HepG2 (cell line): ENCODE data around the gene STARD10. TPM values are rescaled to one million over a fixed set of nuclear protein-coding genes. Genes with fewer than 3 reads are reported as not detected.

Experiments used
- ATAC-seq: fragments of 200-7000 bp; cut with Tn5 transposase; 3 replicates; pipeline ENCODE4 v1.9.1; 2020; ENCODE audit warnings: mild to moderate bottlenecking, moderate library complexity
- BruUV-seq: library from RNA; stranded (reverse); fragments of 400-500 nt; replicated peaks from 2 replicates; lab custom pipeline; 2021; lab: Mats Ljungman, UMichigan
- CTCF ChIA-PET: fragments of 300-600 bp; formaldehyde crosslinking; extraction: SDS; loops from one replicate; lab custom pipeline; 2021; ENCODE audit warnings: low total read pairs, inconsistent platforms, low intra/inter-chr PET ratio; lab: Yijun Ruan, JAX
- POLR2A ChIA-PET: fragments of 350-600 bp; sonication (Branson Sonifier 250); formaldehyde crosslinking; loops from one replicate; lab custom pipeline; 2020; ENCODE audit warnings: antibody characterized with exemption, inconsistent platforms; lab: Yijun Ruan, JAX
- DNase-seq: peaks from one replicate; pipeline ENCODE4 v3.0.0-alpha.2; 2015; ENCODE audit warnings: low spot score
- FAIRE-seq: peaks from 3 replicates; lab custom pipeline; 2011; peaks lifted over from hg19 to GRCh38; lab: Jason Lieb, UNC
- H2AFZ ChIP-seq: one replicate; pipeline ENCODE4 v1.6.1; 2011; ENCODE audit warnings: low read length, inconsistent platforms
- H3K27ac ChIP-seq: fragments of 300-600 bp; 3 replicates; pipeline ENCODE4 v1.8.0; 2011; ENCODE audit warnings: mixed run types, mild to moderate bottlenecking, mixed read lengths, low read length, inconsistent platforms; ENCODE audit not compliant: insufficient read depth; ENCODE audit errors: extremely low read length
- H3K27me3 ChIP-seq, 2 experiments: fragments of 200-600 bp in 1 of 2; 2 replicates in 1 of 2; 3 replicates in 1 of 2; pipeline versions ENCODE4 v1.6.0 to v1.8.0; 2011; ENCODE audit warnings: low read length in 2 of 2, mild to moderate bottlenecking in 2 of 2, moderate library complexity in 2 of 2, inconsistent platforms in 1 of 2; ENCODE audit not compliant: insufficient read depth in 2 of 2, control insufficient read depth in 1 of 2
- H3K36me3 ChIP-seq, 2 experiments: fragments of 200-600 bp in 1 of 2; replicated peaks in 1 of 2; 2 replicates in 1 of 2; 3 replicates in 1 of 2; pipeline versions ENCODE4 v1.5.1 to v1.8.0; 2011; ENCODE audit warnings: low read length in 2 of 2, inconsistent platforms in 1 of 2; ENCODE audit not compliant: insufficient read depth in 2 of 2, control insufficient read depth in 1 of 2
- H3K4me1 ChIP-seq: 2 replicates; pipeline ENCODE4 v1.5.1; 2012; ENCODE audit warnings: low read length, inconsistent platforms; ENCODE audit not compliant: insufficient read depth
- H3K4me2 ChIP-seq: 2 replicates; pipeline ENCODE4 v1.6.0; 2011; ENCODE audit warnings: low read depth, low read length, inconsistent platforms
- H3K4me3 ChIP-seq, 3 experiments: fragments of 200-600 bp in 1 of 3; sonication (generic), shearing (Covaris generic) in 1 of 3; replicated peaks in 1 of 3; 2 replicates each; pipeline ENCODE4 v1.5.1; 2011 to 2016; ENCODE audit warnings: low read length in 3 of 3, inconsistent platforms in 2 of 3, low read depth in 2 of 3, mild to moderate bottlenecking in 2 of 3, control low read depth in 1 of 3, mixed read lengths in 1 of 3; ENCODE audit not compliant: insufficient read depth in 1 of 3
- H3K79me2 ChIP-seq: one replicate; pipeline ENCODE4 v1.6.1; 2011; ENCODE audit warnings: low read length, inconsistent platforms; ENCODE audit not compliant: insufficient read depth
- H3K9ac ChIP-seq: 2 replicates; pipeline ENCODE4 v1.6.0; 2011; ENCODE audit warnings: mild to moderate bottlenecking, low read depth, low read length, inconsistent platforms; ENCODE audit not compliant: insufficient read depth
- H3K9me3 ChIP-seq: 2 replicates; pipeline ENCODE4 v1.5.1; 2012; ENCODE audit warnings: mild to moderate bottlenecking, low read length
- H4K20me1 ChIP-seq: 2 replicates; pipeline ENCODE4 v1.6.0; 2011; ENCODE audit warnings: inconsistent platforms, mild to moderate bottlenecking, low read length, moderate library complexity; ENCODE audit not compliant: insufficient read depth
- ARID4A ChIP-seq: sonication (generic); formaldehyde crosslinking; IDR thresholded peaks from 2 replicates; pipeline ENCODE4 v1.5.0; 2020; ENCODE audit warnings: mild to moderate bottlenecking, missing genetic modification reagents, borderline replicate concordance
- CEBPB ChIP-seq: IDR thresholded peaks from 2 replicates; pipeline ENCODE4 v1.6.1; 2011; ENCODE audit warnings: low read depth, low read length, improper control_type of control experiment, borderline replicate concordance
- GLMP ChIP-seq: sonication (generic); formaldehyde crosslinking; IDR thresholded peaks from 2 replicates; pipeline ENCODE4 v1.9.0; 2021; ENCODE audit warnings: missing genetic modification reagents, mild to moderate bottlenecking, borderline replicate concordance
- HNF4A ChIP-seq: sonication (generic); formaldehyde crosslinking; IDR thresholded peaks from 2 replicates; pipeline ENCODE4 v1.4.0; 2020; ENCODE audit warnings: missing genetic modification reagents
- NR2F2 ChIP-seq: IDR thresholded peaks from 2 replicates; pipeline ENCODE4 v1.6.1; 2012; ENCODE audit warnings: low read depth, inconsistent platforms, borderline replicate concordance
- PCBP1 ChIP-seq: fragments of 200-400 bp; formaldehyde crosslinking; IDR thresholded peaks from 2 replicates; pipeline ENCODE4 v1.6.1; 2017; ENCODE audit warnings: mild to moderate bottlenecking, low read depth, low read length, borderline replicate concordance
- RXRA ChIP-seq: sonication (generic); formaldehyde crosslinking; IDR thresholded peaks from 2 replicates; pipeline ENCODE4 v1.5.1; 2020; ENCODE audit warnings: missing genetic modification reagents
- SMARCE1 ChIP-seq: fragments of 450-650 bp; IDR thresholded peaks from 2 replicates; pipeline ENCODE4 v1.6.1; 2017; ENCODE audit warnings: borderline replicate concordance
- SP140L ChIP-seq: sonication (generic); formaldehyde crosslinking; IDR thresholded peaks from 2 replicates; pipeline ENCODE4 v1.4.0; 2020; ENCODE audit warnings: missing genetic modification reagents, borderline replicate concordance
- ZFP41 ChIP-seq: sonication (generic); formaldehyde crosslinking; IDR thresholded peaks from 2 replicates; pipeline ENCODE4 v1.4.0; 2020; ENCODE audit warnings: mild to moderate bottlenecking, missing genetic modification reagents, borderline replicate concordance
- ZNF326 ChIP-seq: sonication (generic); formaldehyde crosslinking; IDR thresholded peaks from 2 replicates; pipeline ENCODE4 v1.4.0; 2020; ENCODE audit warnings: missing genetic modification reagents, borderline replicate concordance
- WGBS: methylation state at CpG from one replicate; pipeline ENCODE4 v1.1.6; 2017; ENCODE audit warnings: low lambda C conversion rate; 5-methylcytosine and 5-hydroxymethylcytosine counted together
- in situ Hi-C: cut with HindIII; loops from 2 replicates; pipeline ENCODE4 v1.10.0; 2017; ENCODE audit warnings: low pct_unique_long_range_greater_than_20kb; ENCODE audit not compliant: extremely low pct_ligation_motif_present
- intact Hi-C: fragments of 100-400 bp; cut with micrococcal nuclease; formaldehyde crosslinking; loops from one replicate; pipeline ENCODE4 v1.10.0; 2022; ENCODE audit not compliant: unreplicated experiment
- polyA plus RNA-seq, 8 experiments: library from polyadenylated mRNA; depleted of rRNA in 3 of 8; stranded (reverse) in 7 of 8; unstranded in 1 of 8; fragments of >200 nt; fragmentation: Illumina TruSeq in 4 of 8; extraction: Trizol in 4 of 8; gene quantifications; 2 replicates each; pipeline versions ENCODE4 v1.2.1 to v1.2.3, GENCODE V29; 2011 to 2016; ENCODE audit warnings: low read depth in 4 of 8, missing spikeins in 1 of 8, mixed read lengths in 1 of 8; ENCODE audit not compliant: insufficient read depth in 1 of 8
- total RNA-seq, 5 experiments: library from RNA; depleted of rRNA; stranded (reverse); fragments of >200 nt; fragmentation: Illumina TruSeq; extraction: Trizol; gene quantifications; 2 replicates each; pipeline ENCODE4 v1.2.3, GENCODE V29; 2016; ENCODE audit warnings: low read depth in 1 of 5

The STARD10 gene
- total and polyA plus RNA-seq, 2 of the 13 experiments (the other 11 are each of a cell fraction or from before 2014, with no cell fraction given): 260 to 341 TPM

- H3K4me1 ChIP-seq: no peaks in the 10 kb centered on the region
- no peak overlapping the region for H3K4me2 ChIP-seq
- H2AFZ ChIP-seq: no peak overlapping the region
- H3K27ac ChIP-seq: no peak overlapping the region
- BruUV-seq: no TSS peak
- CTCF ChIA-PET: no interaction called here
- no peaks in the 10 kb centered on the region for H3K79me2 ChIP-seq
- H3K27me3 ChIP-seq: no peaks in the 10 kb centered on the region
- H4K20me1 ChIP-seq: no peaks in the 10 kb centered on the region
- POLR2A ChIA-PET: interaction anchor here (0.6 kb wide), 1 partner anchor 832 kb away, joined by 4 read pairs; no protein-coding TSS in a partner anchor
- no peak for FAIRE-seq
- in situ Hi-C loops (no loop called here), intact Hi-C loops (no loop called here)
- no peak for ATAC-seq
- no peaks in the 10 kb centered on the region for H3K9me3 ChIP-seq
- TF ChIP-seq ZNF326 (CRISPR knock-in tag) (no peak), ZFP41 (no peak), CEBPB (0 out of 2 replicates have a peak, but pooled peaks have one; percentile 3), PCBP1 (no peak), SMARCE1 (no peak), HNF4A (CRISPR knock-in tag) (no peak)
- no peak overlapping the region for H3K9ac ChIP-seq
- WGBS: over 99% methylated on average over 4 of the region's 4 CpGs
- H3K36me3 ChIP-seq: peaks cover 44 to 88% of the 10 kb centered on the region in 2 experiments
- H3K4me3 ChIP-seq: no peak overlapping the region
- no peak for DNase-seq
These were observed 46.9 kb upstream of the STARD10 start for GRCh38 chr11:72840780-72841179.

- WGBS: 93% methylated on average over 4 of the region's 4 CpGs
- ChIA-PET POLR2A (no interaction called here), CTCF (no interaction called here)
- FAIRE-seq (no peak), DNase-seq (no peak), ATAC-seq (no peak)
- BruUV-seq: no TSS peak
- TF ChIP-seq ARID4A (no peak), RXRA (CRISPR knock-in tag) (no peak), SP140L (CRISPR knock-in tag) (no peak), NR2F2 (no peak), GLMP (CRISPR knock-in tag) (no peak)
- in situ Hi-C loops: no loop called here
- Histone ChIP-seq H3K79me2 (no peaks in the 10 kb centered on the region), H3K36me3 (peaks cover 35 to 80% of the 10 kb centered on the region in 2 experiments), H3K4me1 (no peaks in the 10 kb centered on the region), H4K20me1 (no peaks in the 10 kb centered on the region), H2AFZ (no peak overlapping the region), H3K9me3 (no peaks in the 10 kb centered on the region), H3K27me3 (no peaks in the 10 kb centered on the region), H3K4me2 (no peak overlapping the region), H3K27ac (no peak overlapping the region), H3K9ac (no peak overlapping the region), H3K4me3 (no peak overlapping the region)
- intact Hi-C loops: no loop called here
These were observed 45.0 kb upstream of the STARD10 start for GRCh38 chr11:72838691-72839305.
